KOPT-K1 (cell line): ENCODE measurements around the gene SSX2IP.
A peak's percentile ranks its signal among the peaks of the same experiment; 100 is the strongest.

ENCODE experiments used
- H3K27ac ChIP-seq: fragments of 200-600 bp; sonication (generic); 2 replicates; pipeline ENCODE4 v1.5.1; 2016; ENCODE audit warnings: antibody characterized with exemption, mild to moderate bottlenecking, low read depth, low read length; ENCODE audit not compliant: poor library complexity, severe bottlenecking
- H3K36me3 ChIP-seq: fragments of 200-600 bp; sonication (generic); 2 replicates; pipeline ENCODE4 v1.5.1; 2017; ENCODE audit warnings: antibody characterized with exemption, mild to moderate bottlenecking, low read length, moderate library complexity; ENCODE audit not compliant: insufficient read depth
- H3K9me3 ChIP-seq: fragments of 200-600 bp; sonication (generic); 2 replicates; pipeline ENCODE4 v1.5.1; 2017; ENCODE audit warnings: antibody characterized with exemption, low read length, mild to moderate bottlenecking; ENCODE audit not compliant: insufficient read depth, poor library complexity, severe bottlenecking

SSX2IP gene

GRCh38 chr1:84632673-84633434 lies 57.4 kb downstream of the SSX2IP start:
- no peak overlapping the region for H3K27ac ChIP-seq

GRCh38 chr1:84632137-84632536 lies 58.1 kb downstream of the SSX2IP start:
- H3K36me3 ChIP-seq, result no peaks in the 10 kb centered on the region
- H3K27ac ChIP-seq, result no peak overlapping the region
- H3K9me3 ChIP-seq, result peaks cover 8% of the 10 kb centered on the region

More at GRCh38 chr1:84632673-84633434, 57.4 kb downstream of the SSX2IP start:
- Histone ChIP-seq H3K36me3 (no peaks in the 10 kb centered on the region), H3K9me3 (peaks cover 8% of the 10 kb centered on the region)

GRCh38 chr1:84624876-84625275 lies 65.4 kb downstream of the SSX2IP start:
- Histone ChIP-seq H3K36me3 (no peaks in the 10 kb centered on the region), H3K9me3 (no peaks in the 10 kb centered on the region), H3K27ac (no peak overlapping the region)

- no peak overlapping the region for H3K27ac ChIP-seq
- H3K36me3 ChIP-seq, result no peaks in the 10 kb centered on the region
- no peaks in the 10 kb centered on the region for H3K9me3 ChIP-seq
Measured at GRCh38 chr1:84621553-84621952, 68.7 kb downstream of the SSX2IP start.

- no peaks in the 10 kb centered on the region for H3K9me3 ChIP-seq
- H3K27ac ChIP-seq, result peak overlapping the region; percentile 53
- H3K36me3 ChIP-seq, result no peaks in the 10 kb centered on the region
Measured at GRCh38 chr1:84620720-84621313, 69.4 kb downstream of the SSX2IP start.

- Histone ChIP-seq H3K27ac (no peak overlapping the region), H3K9me3 (peaks cover 2% of the 10 kb centered on the region), H3K36me3 (no peaks in the 10 kb centered on the region)
Measured at GRCh38 chr1:84619383-84620102, 70.7 kb downstream of the SSX2IP start.

- Histone ChIP-seq H3K27ac (no peak overlapping the region), H3K9me3 (peaks cover 13% of the 10 kb centered on the region)
Measured at GRCh38 chr1:84617349-84617748, 72.9 kb downstream of the SSX2IP start.

GRCh38 chr1:84615790-84616189 lies 74.5 kb downstream of the SSX2IP start:
- no peak overlapping the region for H3K27ac ChIP-seq
- peaks cover 22% of the 10 kb centered on the region for H3K9me3 ChIP-seq
- H3K36me3 ChIP-seq, result no peaks in the 10 kb centered on the region

More at GRCh38 chr1:84617349-84617748, 72.9 kb downstream of the SSX2IP start:
- no peaks in the 10 kb centered on the region for H3K36me3 ChIP-seq

GRCh38 chr1:84613887-84614286 lies 76.4 kb downstream of the SSX2IP start:
- no peak overlapping the region for H3K27ac ChIP-seq
- peaks cover 27% of the 10 kb centered on the region for H3K9me3 ChIP-seq
- no peaks in the 10 kb centered on the region for H3K36me3 ChIP-seq

- H3K27ac ChIP-seq, result no peak overlapping the region
- peaks cover 27% of the 10 kb centered on the region for H3K9me3 ChIP-seq
- H3K36me3 ChIP-seq, result no peaks in the 10 kb centered on the region
Measured at GRCh38 chr1:84613026-84613425, 77.2 kb downstream of the SSX2IP start.

GRCh38 chr1:84611796-84612195 lies 78.5 kb downstream of the SSX2IP start:
- Histone ChIP-seq H3K9me3 (peaks cover 27% of the 10 kb centered on the region), H3K36me3 (no peaks in the 10 kb centered on the region), H3K27ac (no peak overlapping the region)

- H3K27ac ChIP-seq, result no peak overlapping the region
- no peaks in the 10 kb centered on the region for H3K36me3 ChIP-seq
- H3K9me3 ChIP-seq, result peaks cover 27% of the 10 kb centered on the region
Measured at GRCh38 chr1:84611091-84611490, 79.2 kb downstream of the SSX2IP start.

GRCh38 chr1:84606977-84607376 lies 83.3 kb downstream of the SSX2IP start:
- Histone ChIP-seq H3K9me3 (peaks cover 30% of the 10 kb centered on the region), H3K36me3 (no peaks in the 10 kb centered on the region), H3K27ac (no peak overlapping the region)

- peaks cover 16% of the 10 kb centered on the region for H3K9me3 ChIP-seq
- H3K36me3 ChIP-seq, result no peaks in the 10 kb centered on the region
- H3K27ac ChIP-seq, result no peak overlapping the region
Measured at GRCh38 chr1:84605157-84605556, 85.1 kb downstream of the SSX2IP start.
